ENCODE results near the gene ZEB2. TPM values are rescaled to one million over a fixed set of nuclear protein-coding genes. Genes with fewer than 3 reads are reported as not detected.

Gene ZEB2
- total RNA-seq, 2 donors from 2014 or later, result 246 to 288 TPM

DNA sequence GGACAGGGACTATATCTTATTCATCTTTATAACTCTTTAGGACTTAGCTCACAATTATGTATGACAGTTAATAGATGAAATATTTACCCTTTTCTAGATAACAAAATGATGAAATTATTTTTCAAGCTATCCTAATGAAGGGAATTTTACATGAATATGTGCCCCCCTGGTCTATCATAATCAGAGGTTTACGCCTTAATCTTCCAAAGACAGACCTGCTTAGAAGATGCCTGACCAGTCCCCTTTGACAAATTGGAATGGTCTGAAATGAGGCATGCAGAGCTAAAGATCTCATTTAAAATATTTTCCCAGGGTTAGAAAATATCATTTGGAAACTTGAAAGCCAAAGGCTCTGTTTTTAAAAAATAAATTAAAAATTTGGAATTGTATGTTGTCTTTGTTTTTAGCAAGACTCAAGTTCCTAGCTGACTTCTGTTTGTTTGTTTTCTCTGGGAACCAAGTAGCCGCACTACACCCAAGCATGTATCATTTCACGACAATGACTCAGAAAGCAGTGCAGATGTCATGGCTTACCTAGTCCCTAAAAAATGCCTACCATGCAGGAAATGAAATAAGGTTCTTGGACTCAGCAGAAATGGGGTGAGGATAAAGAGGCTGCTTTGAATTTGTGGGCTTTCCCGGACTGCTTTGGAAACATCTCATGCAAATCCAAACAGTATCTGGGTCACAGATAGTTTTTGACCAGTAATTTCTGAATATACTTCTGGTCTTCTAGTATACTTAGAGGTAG is 162.1 kb downstream of the ZEB2 start:
- DNase-seq (ENCODE audit: low spot score), result no peak
- intact Hi-C loops (cut with DNase I), result no loop called here

DNA sequence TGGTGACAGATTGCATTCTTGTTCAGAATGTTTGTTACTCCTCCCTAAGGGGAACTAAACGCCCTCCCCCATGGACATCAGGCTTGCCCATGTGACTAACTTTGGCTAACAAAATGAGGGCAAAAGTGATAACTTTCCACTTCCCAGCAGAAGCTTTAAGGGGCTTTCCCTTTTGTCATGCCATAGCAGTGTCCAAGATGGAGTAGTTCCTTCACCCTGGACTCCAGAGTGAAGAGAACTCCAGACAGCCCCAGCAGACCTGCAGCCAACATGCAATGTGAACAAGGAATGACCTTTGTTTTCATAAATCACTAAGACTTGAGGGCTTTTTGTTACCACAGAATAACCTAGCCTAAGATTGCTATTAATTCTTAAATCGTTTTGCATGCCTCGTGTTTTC is 163.5 kb downstream of the ZEB2 start:
- intact Hi-C loops (cut with DNase I), result no loop called here
- DNase-seq (ENCODE audit: low spot score), result no peak

DNA sequence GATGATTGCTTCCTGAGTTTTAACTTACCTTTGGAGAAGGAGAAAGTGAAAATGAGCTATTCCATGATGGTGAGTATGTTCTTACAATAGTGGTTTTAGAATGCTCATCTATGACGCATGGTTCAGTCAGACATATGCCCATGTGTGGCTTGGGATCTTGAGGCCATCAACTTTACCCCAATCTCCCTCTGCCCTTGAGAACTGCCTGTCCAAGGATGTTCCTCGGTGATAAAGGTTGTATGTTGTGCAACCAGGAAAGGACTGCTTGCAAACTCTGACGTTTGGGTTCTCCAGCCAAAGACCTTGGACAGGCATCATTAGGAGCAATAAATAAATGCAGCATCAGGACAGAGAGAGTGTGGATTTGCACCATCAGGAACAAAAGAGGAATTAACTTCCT is 165.0 kb downstream of the ZEB2 start:
- intact Hi-C loops (cut with DNase I), result no loop called here

GRCh38 chr2:144351687-144352086 is 168.2 kb downstream of the ZEB2 start:
- intact Hi-C loops (cut with DNase I), result no loop called here
- DNase-seq (ENCODE audit: low spot score), result no peak

More for the DNA sequence above, 165.0 kb downstream of the ZEB2 start:
- DNase-seq (ENCODE audit: low spot score), result no peak

- intact Hi-C loops (cut with DNase I), result no loop called here
- no peak for DNase-seq (ENCODE audit: low spot score)
These were observed 169.6 kb downstream of the ZEB2 start for GRCh38 chr2:144350151-144350802.

- intact Hi-C loops (cut with DNase I), result no loop called here
- DNase-seq (ENCODE audit: low spot score), result no peak
These were observed 170.2 kb downstream of the ZEB2 start for GRCh38 chr2:144349674-144350073.

- intact Hi-C loops (cut with DNase I), result no loop called here
- no peak for DNase-seq (ENCODE audit: low spot score)
These were observed 171.1 kb downstream of the ZEB2 start for GRCh38 chr2:144348846-144349245.

GRCh38 chr2:144346229-144346628 is 173.7 kb downstream of the ZEB2 start:
- DNase-seq (ENCODE audit: low spot score), result no peak
- intact Hi-C loops (cut with DNase I), result no loop called here

GRCh38 chr2:144343145-144343544 is 176.8 kb downstream of the ZEB2 start:
- DNase-seq (ENCODE audit: low spot score), result no peak
- intact Hi-C loops (cut with DNase I), result no loop called here

DNA sequence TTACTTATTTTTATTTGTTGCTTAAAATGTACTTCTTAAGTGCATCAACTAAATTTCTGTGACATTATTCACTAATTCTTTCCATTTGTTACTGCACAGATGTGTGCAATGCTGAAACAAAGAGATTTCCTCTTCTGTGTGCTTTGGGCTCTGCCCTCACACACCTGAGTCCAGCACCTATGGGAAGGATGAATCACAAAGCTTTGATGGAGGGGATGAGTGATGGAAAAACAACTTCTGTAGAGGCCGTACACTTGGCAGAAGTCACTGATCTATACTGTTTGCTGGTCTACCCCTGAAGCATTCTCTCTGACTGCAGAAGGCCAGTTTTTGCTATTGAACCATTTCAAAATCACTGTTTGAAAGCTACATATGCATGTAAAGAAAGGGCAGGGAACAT is 178.4 kb downstream of the ZEB2 start:
- DNase-seq (ENCODE audit: low spot score), result no peak
- intact Hi-C loops (cut with DNase I), result no loop called here

DNA sequence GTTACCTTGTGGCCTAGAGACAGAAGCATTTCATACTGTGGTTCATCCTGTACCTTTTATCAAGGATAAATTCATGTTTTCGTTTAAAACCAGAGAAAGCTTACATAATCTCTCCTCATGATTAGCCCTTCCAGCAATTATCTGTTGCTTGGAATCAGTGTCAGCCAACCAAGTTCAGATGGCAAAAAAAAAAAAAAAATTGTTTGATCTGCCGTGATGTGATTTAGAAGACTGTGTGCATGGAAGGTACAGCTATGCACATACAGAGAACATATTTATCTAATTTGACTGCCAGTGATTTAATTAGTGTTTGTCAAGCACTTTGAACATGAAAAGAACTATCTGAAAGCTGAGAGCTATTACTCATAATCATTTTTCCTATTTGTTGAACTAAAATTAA is 180.9 kb downstream of the ZEB2 start:
- no peak for DNase-seq (ENCODE audit: low spot score)
- intact Hi-C loops (cut with DNase I), result no loop called here

DNA sequence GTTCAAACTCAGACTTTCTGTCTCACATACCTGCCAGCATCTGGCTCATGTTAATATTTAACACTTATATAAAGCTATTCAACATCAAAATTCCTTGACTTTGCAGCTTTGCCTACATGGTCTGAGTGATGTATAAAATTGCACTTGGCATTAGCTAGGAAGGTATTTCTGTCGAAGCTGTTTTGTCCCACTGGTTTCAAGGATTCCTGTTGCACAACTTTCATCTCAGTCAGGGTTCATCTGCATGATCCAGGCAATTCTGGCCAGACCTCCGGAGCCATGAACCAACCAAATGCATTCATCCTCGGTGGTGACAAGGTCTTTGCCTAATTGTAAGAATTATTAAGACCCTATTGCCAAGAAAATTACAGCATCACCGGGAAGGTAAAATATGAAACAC is 185.4 kb downstream of the ZEB2 start:
- no peak for DNase-seq (ENCODE audit: low spot score)
- intact Hi-C loops (cut with DNase I), result loop anchor here in 1 of 2 donors (5.0 kb wide), 1 partner anchor 183 kb away; no protein-coding TSS in a partner anchor

Data from posterior vena cava (tissue), 2 donors.